Neural cell (in vitro differentiated cells): ENCODE data around the gene RIPK3. TPM values are rescaled to one million over a fixed set of nuclear protein-coding genes. Genes with fewer than 3 reads are reported as not detected.

ENCODE experiments used
- H2AFZ ChIP-seq: fragments of 200-600, 300-800 bp; sonication (generic), shearing (Covaris generic); 2 replicates; pipeline ENCODE4 v1.6.0; 2014; ENCODE audit warnings: low read depth, mild to moderate bottlenecking, antibody characterized with exemption, low read length, moderate library complexity
- H3F3A ChIP-seq: fragments of 200-600 bp; shearing (Covaris generic); 2 replicates; pipeline ENCODE4 v1.6.1; 2016; ENCODE audit warnings: mild to moderate bottlenecking, moderate library complexity, mixed read lengths, antibody characterized with exemption, low read length; ENCODE audit not compliant: insufficient read depth, poor library complexity, severe bottlenecking
- H3K27ac ChIP-seq: fragments of 200-600, 300-800 bp; sonication (generic), shearing (Covaris generic); 2 replicates; pipeline ENCODE4 v1.5.1; 2014; ENCODE audit warnings: mild to moderate bottlenecking, low read length, moderate library complexity
- H3K27me3 ChIP-seq: fragments of 300-800, 200-600 bp; sonication (generic), shearing (Covaris generic); 2 replicates; pipeline ENCODE4 v1.6.0; 2014; ENCODE audit warnings: mild to moderate bottlenecking, low read depth, low read length, moderate library complexity; ENCODE audit not compliant: insufficient read depth
- H3K36me3 ChIP-seq: fragments of 300-800, 200-600 bp; sonication (generic), shearing (Covaris generic); 2 replicates; pipeline ENCODE4 v1.5.1; 2014; ENCODE audit warnings: mild to moderate bottlenecking, antibody characterized with exemption, low read length, moderate library complexity; ENCODE audit not compliant: insufficient read depth
- H3K4me2 ChIP-seq: fragments of 300-800, 200-600 bp; sonication (generic), shearing (Covaris generic); 2 replicates; pipeline ENCODE4 v1.6.0; 2014; ENCODE audit warnings: mild to moderate bottlenecking, low read length
- H3K4me3 ChIP-seq: fragments of 300-800, 200-600 bp; sonication (generic), shearing (Covaris generic); 2 replicates; pipeline ENCODE4 v1.5.1; 2014; ENCODE audit warnings: mild to moderate bottlenecking, low read length, moderate library complexity
- H3K79me2 ChIP-seq: fragments of 200-600 bp; shearing (Covaris generic); replicated peaks from 2 replicates; pipeline ENCODE4 v1.6.0; 2014; ENCODE audit warnings: mild to moderate bottlenecking, low read length, moderate library complexity; ENCODE audit not compliant: insufficient read depth
- H3K9ac ChIP-seq: fragments of 300-800, 200-600 bp; sonication (generic), shearing (Covaris generic); 2 replicates; pipeline ENCODE4 v1.6.1; 2016; ENCODE audit warnings: mild to moderate bottlenecking, low read length, mixed read lengths
- H3K9me2 ChIP-seq: fragments of 200-600 bp; shearing (Covaris generic); 2 replicates; pipeline ENCODE4 v1.6.1; 2016; ENCODE audit warnings: mild to moderate bottlenecking, low read length, mixed read lengths; ENCODE audit not compliant: insufficient read depth
- H3K9me3 ChIP-seq: fragments of 200-600, 300-800 bp; sonication (generic), shearing (Covaris generic); 2 replicates; pipeline ENCODE4 v1.6.1; 2016; ENCODE audit warnings: mild to moderate bottlenecking, mixed run types, low read length, moderate library complexity, mixed read lengths
- H4K20me1 ChIP-seq: fragments of 200-600 bp; shearing (Covaris generic); 2 replicates; pipeline ENCODE4 v1.6.1; 2016; ENCODE audit warnings: mild to moderate bottlenecking, mixed run types; ENCODE audit not compliant: insufficient read depth
- CTCF ChIP-seq: fragments of 450-650 bp; IDR thresholded peaks from 2 replicates; pipeline ENCODE4 v1.5.1; 2014; ENCODE audit warnings: antibody characterized with exemption, mild to moderate bottlenecking, moderate library complexity; ENCODE audit not compliant: poor library complexity, severe bottlenecking
- EP300 ChIP-seq: fragments of 450-650 bp; conservative IDR thresholded peaks from 2 replicates; pipeline ENCODE4 v1.6.1; 2014; ENCODE audit warnings: antibody characterized with exemption, mild to moderate bottlenecking, moderate library complexity; ENCODE audit not compliant: poor library complexity, severe bottlenecking
- EZH2 ChIP-seq: fragments of 200-600, 300-800 bp; shearing (Covaris generic), sonication (generic); IDR thresholded peaks from 2 replicates; pipeline ENCODE4 v1.6.1; 2014; ENCODE audit warnings: antibody characterized with exemption, low read length, borderline replicate concordance, mild to moderate bottlenecking; ENCODE audit not compliant: insufficient read depth, poor library complexity, severe bottlenecking
- MXI1 ChIP-seq: fragments of 450-650 bp; conservative IDR thresholded peaks from 2 replicates; pipeline ENCODE4 v1.6.1; 2014; ENCODE audit warnings: antibody characterized with exemption, mild to moderate bottlenecking; ENCODE audit not compliant: poor library complexity, severe bottlenecking
- POLR2AphosphoS5 ChIP-seq: IDR thresholded peaks from 2 replicates; pipeline ENCODE4 v1.6.1; 2012
- RAD21 ChIP-seq: fragments of 450-650 bp; conservative IDR thresholded peaks from 2 replicates; pipeline ENCODE4 v1.6.1; 2014; ENCODE audit warnings: antibody characterized with exemption, mild to moderate bottlenecking, moderate library complexity
- REST ChIP-seq: IDR thresholded peaks from 2 replicates; pipeline ENCODE4 v1.6.1; 2012; ENCODE audit warnings: borderline replicate concordance
- SMC3 ChIP-seq: fragments of 450-650 bp; conservative IDR thresholded peaks from 2 replicates; pipeline ENCODE4 v1.6.1; 2014; ENCODE audit warnings: antibody characterized with exemption, mild to moderate bottlenecking, moderate library complexity; ENCODE audit not compliant: poor library complexity
- TAF1 ChIP-seq: IDR thresholded peaks from 2 replicates; pipeline ENCODE4 v1.6.1; 2012; ENCODE audit warnings: low read depth
- polyA plus RNA-seq: library from polyadenylated mRNA; depleted of rRNA; stranded (reverse); fragments of >200 nt; gene quantifications from 2 replicates; pipeline ENCODE4 v1.2.3, GENCODE V29; 2014

Gene RIPK3
- polyA plus RNA-seq, 1 donor from 2014 or later = not detected

- H3K27ac ChIP-seq = no peak overlapping the region
- H3K9ac ChIP-seq = no peak overlapping the region
- H3K9me2 ChIP-seq = no peaks in the 10 kb centered on the region
- no peak overlapping the region for H3K4me2 ChIP-seq
- no peaks in the 10 kb centered on the region for H3F3A ChIP-seq
- no peaks in the 10 kb centered on the region for H3K9me3 ChIP-seq
- no peak overlapping the region for H3K4me3 ChIP-seq
- TF ChIP-seq SMC3 = peak; percentile 60
- TF ChIP-seq CTCF = peak; percentile 61
- peak; percentile 29 for TF ChIP-seq RAD21
- TF ChIP-seq POLR2AphosphoS5 = no peak
- TF ChIP-seq MXI1 = no peak
- H3K27me3 ChIP-seq = no peaks in the 10 kb centered on the region
- no peaks in the 10 kb centered on the region for H3K79me2 ChIP-seq
- no peaks in the 10 kb centered on the region for H3K36me3 ChIP-seq
- no peak overlapping the region for H2AFZ ChIP-seq
- H4K20me1 ChIP-seq = no peaks in the 10 kb centered on the region
These were observed 42.4 kb downstream of the RIPK3 start for GRCh38 chr14:24297190-24297964.

- H3K79me2 ChIP-seq = no peaks in the 10 kb centered on the region
- no peak overlapping the region for H3K4me2 ChIP-seq
- H3K9me2 ChIP-seq = no peaks in the 10 kb centered on the region
- no peaks in the 10 kb centered on the region for H3K9me3 ChIP-seq
- H3K27me3 ChIP-seq = no peaks in the 10 kb centered on the region
- H3K36me3 ChIP-seq = no peaks in the 10 kb centered on the region
- no peaks in the 10 kb centered on the region for H4K20me1 ChIP-seq
- H3K4me3 ChIP-seq = no peak overlapping the region
- H3K9ac ChIP-seq = no peak overlapping the region
- no peak overlapping the region for H2AFZ ChIP-seq
- TF ChIP-seq CTCF = peak; percentile 87
- peak; percentile 86 for TF ChIP-seq RAD21
- no peak for TF ChIP-seq MXI1
- peak; percentile 91 for TF ChIP-seq SMC3
- no peaks in the 10 kb centered on the region for H3F3A ChIP-seq
- no peak overlapping the region for H3K27ac ChIP-seq
These were observed 43.2 kb downstream of the RIPK3 start for GRCh38 chr14:24296341-24297157.

GRCh38 chr14:24293525-24293924, 46.3 kb downstream of the RIPK3 start:
- H4K20me1 ChIP-seq = no peaks in the 10 kb centered on the region
- H3K4me3 ChIP-seq = no peak overlapping the region
- no peaks in the 10 kb centered on the region for H3K9me2 ChIP-seq
- no peak overlapping the region for H3K27ac ChIP-seq
- no peak overlapping the region for H2AFZ ChIP-seq
- no peaks in the 10 kb centered on the region for H3K79me2 ChIP-seq
- H3K36me3 ChIP-seq = no peaks in the 10 kb centered on the region
- H3K9ac ChIP-seq = no peak overlapping the region
- H3K27me3 ChIP-seq = no peaks in the 10 kb centered on the region
- H3K4me2 ChIP-seq = no peak overlapping the region
- TF ChIP-seq RAD21 (no peak), MXI1 (no peak), CTCF (no peak), EZH2 (no peak), SMC3 (no peak), TAF1 (no peak), POLR2AphosphoS5 (no peak), REST (no peak), EP300 (no peak)
- no peaks in the 10 kb centered on the region for H3F3A ChIP-seq
- no peaks in the 10 kb centered on the region for H3K9me3 ChIP-seq
